Glutamatergic neuron (in vitro differentiated cells): ENCODE data around the gene LRFN2. TPM values are rescaled to one million over a fixed set of nuclear protein-coding genes. Genes with fewer than 3 reads are reported as not detected.

Experiments used
- DNase-seq: peaks from one replicate; pipeline ENCODE4 v3.0.0; 2022
- H3K27ac Mint-ChIP-seq: one replicate; pipeline ENCODE4 v1.8.0; 2020; ENCODE audit warnings: mild to moderate bottlenecking, mixed read lengths, inconsistent platforms; ENCODE audit not compliant: unreplicated experiment
- H3K27me3 Mint-ChIP-seq: one replicate; pipeline ENCODE4 v1.8.0; 2020; ENCODE audit warnings: mild to moderate bottlenecking, moderate library complexity, mixed read lengths, inconsistent platforms; ENCODE audit not compliant: unreplicated experiment
- H3K36me3 Mint-ChIP-seq: one replicate; pipeline ENCODE4 v1.8.0; 2020; ENCODE audit warnings: mild to moderate bottlenecking, mixed read lengths, inconsistent platforms; ENCODE audit not compliant: unreplicated experiment
- H3K4me1 Mint-ChIP-seq: one replicate; pipeline ENCODE4 v1.8.0; 2020; ENCODE audit warnings: mild to moderate bottlenecking, low read depth, mixed read lengths, inconsistent platforms; ENCODE audit not compliant: unreplicated experiment
- H3K4me3 Mint-ChIP-seq: one replicate; pipeline ENCODE4 v1.8.0; 2020; ENCODE audit warnings: mild to moderate bottlenecking, mixed read lengths, inconsistent platforms; ENCODE audit not compliant: unreplicated experiment
- H3K9me3 Mint-ChIP-seq: one replicate; pipeline ENCODE4 v1.8.0; 2020; ENCODE audit warnings: mild to moderate bottlenecking, moderate library complexity, mixed read lengths, inconsistent platforms; ENCODE audit not compliant: unreplicated experiment
- total RNA-seq: library from RNA; stranded (reverse); fragmentation: NEBNext Ultra II Directional; extraction: Animal tissue kit (Norgen Biotek cat#: 25700); gene quantifications from one replicate; pipeline ENCODE4 v1.2.1, GENCODE V29; 2021; ENCODE audit not compliant: unreplicated experiment
- TF ChIP-seq, protein P1 (sequence below): fragments of 200-600 bp; sonication (generic); IDR thresholded peaks from one replicate; pipeline ENCODE4 v1.5.0; 2021; ENCODE audit not compliant: partially characterized antibody, unreplicated experiment

LRFN2 gene
- total RNA-seq, 1 donor from 2014 or later = 0.56 TPM

DNA sequence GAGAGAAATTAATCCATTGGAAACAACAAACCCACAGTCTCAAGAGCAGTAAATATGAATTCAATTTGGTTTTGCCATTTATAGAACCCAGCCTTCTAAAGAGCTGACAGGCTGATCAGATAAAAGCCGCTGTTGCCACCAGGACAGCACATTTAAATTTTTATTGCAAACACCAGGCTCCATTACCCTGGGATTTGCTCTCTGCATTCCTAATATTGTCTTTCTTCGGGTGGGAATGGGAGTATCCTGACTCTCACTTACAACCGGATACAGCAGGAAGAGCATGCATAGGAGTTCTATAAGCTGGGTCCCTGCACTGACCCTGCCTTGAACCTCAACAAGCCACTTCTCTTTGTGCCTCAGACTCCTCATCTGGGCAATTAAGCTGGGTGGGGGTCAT lies 142.9 kb downstream of the LRFN2 start:
- Mint-ChIP-seq H3K36me3 (no peaks in the 10 kb centered on the region), H3K27me3 (no peaks in the 10 kb centered on the region), H3K4me3 (no peak overlapping the region), H3K9me3 (no peaks in the 10 kb centered on the region), H3K27ac (no peak overlapping the region), H3K4me1 (peaks cover 4% of the 10 kb centered on the region)
- TF ChIP-seq, protein P1, sequence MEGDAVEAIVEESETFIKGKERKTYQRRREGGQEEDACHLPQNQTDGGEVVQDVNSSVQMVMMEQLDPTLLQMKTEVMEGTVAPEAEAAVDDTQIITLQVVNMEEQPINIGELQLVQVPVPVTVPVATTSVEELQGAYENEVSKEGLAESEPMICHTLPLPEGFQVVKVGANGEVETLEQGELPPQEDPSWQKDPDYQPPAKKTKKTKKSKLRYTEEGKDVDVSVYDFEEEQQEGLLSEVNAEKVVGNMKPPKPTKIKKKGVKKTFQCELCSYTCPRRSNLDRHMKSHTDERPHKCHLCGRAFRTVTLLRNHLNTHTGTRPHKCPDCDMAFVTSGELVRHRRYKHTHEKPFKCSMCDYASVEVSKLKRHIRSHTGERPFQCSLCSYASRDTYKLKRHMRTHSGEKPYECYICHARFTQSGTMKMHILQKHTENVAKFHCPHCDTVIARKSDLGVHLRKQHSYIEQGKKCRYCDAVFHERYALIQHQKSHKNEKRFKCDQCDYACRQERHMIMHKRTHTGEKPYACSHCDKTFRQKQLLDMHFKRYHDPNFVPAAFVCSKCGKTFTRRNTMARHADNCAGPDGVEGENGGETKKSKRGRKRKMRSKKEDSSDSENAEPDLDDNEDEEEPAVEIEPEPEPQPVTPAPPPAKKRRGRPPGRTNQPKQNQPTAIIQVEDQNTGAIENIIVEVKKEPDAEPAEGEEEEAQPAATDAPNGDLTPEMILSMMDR = no peak
- no peak for DNase-seq

DNA sequence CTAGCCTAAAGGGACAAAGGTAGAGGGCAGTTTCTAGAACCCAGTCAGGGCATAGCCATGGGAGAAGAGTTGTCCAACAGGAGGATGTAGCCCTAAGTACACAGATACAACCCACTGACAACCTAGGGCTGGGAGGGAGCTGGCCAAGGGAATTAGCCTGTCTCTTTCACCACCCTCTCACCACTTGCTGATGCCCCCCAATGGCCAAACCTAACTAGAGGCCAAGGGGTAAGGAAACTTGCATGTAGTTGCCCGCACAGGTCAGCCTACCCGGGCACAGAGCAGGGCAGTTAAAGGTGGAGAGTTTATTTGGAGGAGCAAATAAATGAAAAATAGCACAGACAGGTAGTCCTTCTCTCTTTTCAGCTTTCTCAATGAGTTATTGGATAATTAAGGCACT lies 143.3 kb downstream of the LRFN2 start:
- no peaks in the 10 kb centered on the region for H3K9me3 Mint-ChIP-seq
- no peak overlapping the region for H3K4me3 Mint-ChIP-seq
- no peaks in the 10 kb centered on the region for H3K27me3 Mint-ChIP-seq
- no peak for DNase-seq
- TF ChIP-seq, protein P1 = no peak
- no peaks in the 10 kb centered on the region for H3K36me3 Mint-ChIP-seq
- H3K4me1 Mint-ChIP-seq = peaks cover 4% of the 10 kb centered on the region
- no peak overlapping the region for H3K27ac Mint-ChIP-seq

DNA sequence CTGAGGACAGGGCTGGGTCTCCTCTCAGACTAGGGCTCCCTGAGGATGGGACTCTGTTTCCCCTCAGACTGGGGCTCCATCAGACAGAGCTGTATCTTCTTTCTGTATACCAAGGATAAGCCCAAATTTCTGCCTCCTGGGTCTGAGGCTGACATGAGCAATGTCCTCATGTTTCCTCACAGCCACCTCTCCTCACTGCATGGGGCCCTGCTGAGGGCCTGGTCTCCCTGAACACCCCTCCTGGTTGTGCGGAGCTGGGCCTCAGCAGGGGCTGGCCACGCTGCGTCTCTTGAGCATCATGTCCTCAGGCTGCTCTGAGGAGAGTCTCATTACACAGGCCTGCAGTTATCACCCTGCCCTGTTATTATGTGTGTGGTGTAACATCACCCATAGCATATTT lies 144.6 kb downstream of the LRFN2 start:
- Mint-ChIP-seq H3K36me3 (no peaks in the 10 kb centered on the region), H3K27me3 (no peaks in the 10 kb centered on the region), H3K4me1 (peaks cover 4% of the 10 kb centered on the region), H3K9me3 (no peaks in the 10 kb centered on the region), H3K4me3 (no peak overlapping the region), H3K27ac (no peak overlapping the region)
- TF ChIP-seq, protein P1 = no peak
- no peak for DNase-seq

DNA sequence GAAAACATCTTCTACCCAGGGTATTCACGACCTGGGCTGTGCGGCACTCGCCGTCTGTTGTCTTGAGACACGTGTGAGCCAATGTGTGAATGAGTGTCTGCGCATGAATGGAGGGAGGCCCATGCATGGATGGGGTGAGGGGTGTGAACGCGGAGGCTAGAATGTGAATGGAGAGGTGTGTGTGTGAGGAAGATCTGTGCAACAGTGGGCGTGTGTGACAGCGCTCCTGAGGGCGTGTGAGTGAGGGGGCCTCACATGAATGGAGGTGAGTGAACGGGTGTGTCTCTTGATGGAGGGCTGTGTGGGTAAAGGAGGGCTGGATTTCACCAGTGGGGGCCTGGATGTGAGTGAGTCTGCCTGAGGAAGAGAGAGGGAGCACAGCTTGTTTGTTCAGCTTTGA lies 146.0 kb downstream of the LRFN2 start:
- no peak overlapping the region for H3K27ac Mint-ChIP-seq
- H3K36me3 Mint-ChIP-seq = no peaks in the 10 kb centered on the region
- no peak overlapping the region for H3K4me3 Mint-ChIP-seq
- no peaks in the 10 kb centered on the region for H3K27me3 Mint-ChIP-seq
- DNase-seq = no peak
- peaks cover 10% of the 10 kb centered on the region for H3K4me1 Mint-ChIP-seq
- TF ChIP-seq, protein P1 = no peak
- H3K9me3 Mint-ChIP-seq = no peaks in the 10 kb centered on the region

DNA sequence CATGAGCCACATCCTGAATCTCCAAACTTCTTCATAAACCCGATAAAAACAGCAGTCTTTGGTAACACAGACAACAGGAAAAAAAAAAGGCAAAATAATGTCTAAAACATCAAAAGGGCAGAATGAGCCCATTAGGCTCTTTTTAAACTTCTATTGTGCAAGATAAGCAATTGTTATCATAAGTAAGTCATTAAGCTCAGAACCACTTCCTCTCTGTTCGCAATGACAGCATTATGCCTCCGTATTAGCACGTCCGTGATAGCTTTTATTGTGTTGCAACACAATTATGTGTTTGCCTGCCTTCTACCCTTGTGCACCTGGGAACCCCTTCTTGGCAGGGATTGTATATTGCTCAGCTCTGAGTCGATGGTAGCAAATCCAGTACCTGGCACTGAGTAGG lies 147.1 kb downstream of the LRFN2 start:
- no peak overlapping the region for H3K4me3 Mint-ChIP-seq
- TF ChIP-seq, protein P1 = no peak
- no peak overlapping the region for H3K27ac Mint-ChIP-seq
- H3K27me3 Mint-ChIP-seq = peaks cover 1% of the 10 kb centered on the region
- H3K4me1 Mint-ChIP-seq = peaks cover 10% of the 10 kb centered on the region
- DNase-seq = no peak
- H3K9me3 Mint-ChIP-seq = no peaks in the 10 kb centered on the region
- no peaks in the 10 kb centered on the region for H3K36me3 Mint-ChIP-seq
